ENCODE data around the gene SUPT5H. TPM values are rescaled to one million over a fixed set of nuclear protein-coding genes. Genes with fewer than 3 reads are reported as not detected.

The SUPT5H gene
- total and polyA plus RNA-seq, 2 experiments from 2014 or later, result 145 to 156 TPM

GRCh38 chr19:39524495-39524894 is 79.1 kb downstream of the SUPT5H start:
- no peak overlapping the region for H3K27ac ChIP-seq
- no peak for DNase-seq (ENCODE audit: low read depth in 1 of 2, low spot score in 1 of 2)
- no peaks in the 10 kb centered on the region for H3K36me3 ChIP-seq
- no peaks in the 10 kb centered on the region for H3K27me3 ChIP-seq
- no peak overlapping the region for H3K4me3 ChIP-seq
- H3K4me1 ChIP-seq (ENCODE audit: low read depth), result no peaks in the 10 kb centered on the region
- TF ChIP-seq CTCF (IDR thresholded peaks at IDR 0.05; ENCODE audit: low read depth, low read length), result no peak
- H3K9me3 ChIP-seq (ENCODE audit: low read depth), result no peaks in the 10 kb centered on the region

GRCh38 chr19:39525205-39525604 is 79.8 kb downstream of the SUPT5H start:
- no peak for DNase-seq (ENCODE audit: low read depth in 1 of 2, low spot score in 1 of 2)
- Histone ChIP-seq H3K27ac (no peak overlapping the region), H3K4me1 (ENCODE audit: low read depth) (no peaks in the 10 kb centered on the region), H3K9me3 (ENCODE audit: low read depth) (no peaks in the 10 kb centered on the region), H3K27me3 (no peaks in the 10 kb centered on the region), H3K4me3 (no peak overlapping the region), H3K36me3 (no peaks in the 10 kb centered on the region)
- TF ChIP-seq CTCF (IDR thresholded peaks at IDR 0.05; ENCODE audit: low read depth, low read length), result no peak

Other genes with a start within 250 kb of the SUPT5H start
- gene NCCRP1, start 248.6 kb upstream of the SUPT5H start, total RNA-seq, result 10.3 and 16.1 TPM in 2 replicates
- 10.0 and 17.5 TPM in 2 replicates for gene NCCRP1, start 248.6 kb upstream of the SUPT5H start, polyA plus RNA-seq
- not detected in 2 replicates for gene SYCN, start 241.3 kb upstream of the SUPT5H start, total RNA-seq
- not detected in 2 replicates for gene SYCN, start 241.3 kb upstream of the SUPT5H start, polyA plus RNA-seq
- gene IFNL3, start 200.6 kb upstream of the SUPT5H start, total RNA-seq, result not detected in 2 replicates
- not detected in 2 replicates for gene IFNL3, start 200.6 kb upstream of the SUPT5H start, polyA plus RNA-seq
- gene IFNL4, start 196.7 kb upstream of the SUPT5H start, total RNA-seq, result not detected in 2 replicates
- 0.17 TPM in 1 of 2 replicates, not detected in the other for gene IFNL4, start 196.7 kb upstream of the SUPT5H start, polyA plus RNA-seq
- not detected in 2 replicates for gene IFNL2, start 177.2 kb upstream of the SUPT5H start, total RNA-seq
- gene IFNL2, start 177.2 kb upstream of the SUPT5H start, polyA plus RNA-seq, result not detected in 2 replicates
- gene IFNL1, start 149.2 kb upstream of the SUPT5H start, total RNA-seq, result not detected in 2 replicates
- gene IFNL1, start 149.2 kb upstream of the SUPT5H start, polyA plus RNA-seq, result not detected in 2 replicates
- 10.3 and 19.4 TPM in 2 replicates for gene LRFN1, start 124.7 kb upstream of the SUPT5H start, total RNA-seq
- 12.4 and 18.6 TPM in 2 replicates for gene LRFN1, start 124.7 kb upstream of the SUPT5H start, polyA plus RNA-seq
- gene GMFG, start 109.5 kb upstream of the SUPT5H start, total RNA-seq, result not detected in 2 replicates
- 2.3 and 3.2 TPM in 2 replicates for gene GMFG, start 109.5 kb upstream of the SUPT5H start, polyA plus RNA-seq
- 158 and 183 TPM in 2 replicates for gene SAMD4B, start 103.2 kb upstream of the SUPT5H start, total RNA-seq
- gene SAMD4B, start 103.2 kb upstream of the SUPT5H start, polyA plus RNA-seq, result 120 and 139 TPM in 2 replicates
- 61.9 and 62.2 TPM in 2 replicates for gene PAF1, start 54.5 kb upstream of the SUPT5H start, total RNA-seq
- 64.4 and 78.3 TPM in 2 replicates for gene PAF1, start 54.5 kb upstream of the SUPT5H start, polyA plus RNA-seq
- gene MED29, start 54.2 kb upstream of the SUPT5H start, total RNA-seq, result 43.8 and 70.6 TPM in 2 replicates
- gene MED29, start 54.2 kb upstream of the SUPT5H start, polyA plus RNA-seq, result 59.6 and 67.3 TPM in 2 replicates
- gene ZFP36, start 38.7 kb upstream of the SUPT5H start, total RNA-seq, result 13.6 and 14.6 TPM in 2 replicates
- gene ZFP36, start 38.7 kb upstream of the SUPT5H start, polyA plus RNA-seq, result 51.2 and 53.4 TPM in 2 replicates
- gene PLEKHG2, start 32.9 kb upstream of the SUPT5H start, total RNA-seq, result 40.7 and 45.4 TPM in 2 replicates
- gene PLEKHG2, start 32.9 kb upstream of the SUPT5H start, polyA plus RNA-seq, result 30.5 and 40.0 TPM in 2 replicates
- 369 and 374 TPM in 2 replicates for gene RPS16, start 9.6 kb upstream of the SUPT5H start, total RNA-seq
- 508 and 542 TPM in 2 replicates for gene RPS16, start 9.6 kb upstream of the SUPT5H start, polyA plus RNA-seq
- 80.4 and 108 TPM in 2 replicates for gene TIMM50, start 35.3 kb downstream of the SUPT5H start, total RNA-seq
- gene TIMM50, start 35.3 kb downstream of the SUPT5H start, polyA plus RNA-seq, result 93.3 and 101 TPM in 2 replicates
- 8.0 and 11.7 TPM in 2 replicates for gene DLL3, start 53.4 kb downstream of the SUPT5H start, total RNA-seq
- 12.2 and 13.9 TPM in 2 replicates for gene DLL3, start 53.4 kb downstream of the SUPT5H start, polyA plus RNA-seq
- 2.0 and 4.3 TPM in 2 replicates for gene SELENOV, start 69.6 kb downstream of the SUPT5H start, total RNA-seq
- gene SELENOV, start 69.6 kb downstream of the SUPT5H start, polyA plus RNA-seq, result 1.3 and 2.5 TPM in 2 replicates
- gene EID2B, start 87.3 kb downstream of the SUPT5H start, total RNA-seq, result 9.5 and 17.5 TPM in 2 replicates
- 8.4 and 14.1 TPM in 2 replicates for gene EID2B, start 87.3 kb downstream of the SUPT5H start, polyA plus RNA-seq
- gene EID2, start 94.6 kb downstream of the SUPT5H start, total RNA-seq, result 20.3 and 44.5 TPM in 2 replicates
- gene EID2, start 94.6 kb downstream of the SUPT5H start, polyA plus RNA-seq, result 70.2 and 75.0 TPM in 2 replicates
- gene LGALS13, start 156.9 kb downstream of the SUPT5H start, total RNA-seq, result not detected in 2 replicates
- not detected in 2 replicates for gene LGALS13, start 156.9 kb downstream of the SUPT5H start, polyA plus RNA-seq
- not detected in 2 replicates for gene LGALS16, start 210.3 kb downstream of the SUPT5H start, total RNA-seq
- gene LGALS16, start 210.3 kb downstream of the SUPT5H start, polyA plus RNA-seq, result not detected in 2 replicates